K562 (cell line): ENCODE data around the gene QRICH1. TPM values are rescaled to one million over a fixed set of nuclear protein-coding genes. Genes with fewer than 3 reads are reported as not detected.

ENCODE experiments used
- CBX1 ChIP-seq: sonication (generic); IDR thresholded peaks from 2 replicates; pipeline ENCODE4 v1.6.1; 2016; ENCODE audit warnings: antibody characterized with exemption, low read depth, mild to moderate bottlenecking
- CREBBP ChIP-seq: IDR thresholded peaks from one replicate; pipeline ENCODE4 v1.6.1; 2012; ENCODE audit warnings: low read depth, mild to moderate bottlenecking, control low read depth, inconsistent platforms, low read length
- DPF2 ChIP-seq: fragments of 450-650 bp; IDR thresholded peaks from 2 replicates; pipeline ENCODE4 v1.6.1; 2016
- KLF16 ChIP-seq: IDR thresholded peaks from 2 replicates; pipeline ENCODE4 v1.6.1; 2016; ENCODE audit warnings: antibody characterized with exemption
- MCM2 ChIP-seq: fragments of 450-650 bp; IDR thresholded peaks from 2 replicates; pipeline ENCODE4 v1.6.1; 2017; ENCODE audit warnings: low read depth, mild to moderate bottlenecking
- MEF2D ChIP-seq: conservative IDR thresholded peaks from 2 replicates; pipeline ENCODE4 v1.6.1; 2016; ENCODE audit warnings: low read depth, missing genetic modification characterization, missing compliant biosample characterization
- MYBL2 ChIP-seq, 2 experiments: fragments of 450-650 bp in 1 of 2; sonication (generic) in 1 of 2; formaldehyde crosslinking in 1 of 2; IDR thresholded peaks; 2 replicates each; pipeline versions ENCODE4 v1.6.1 to v1.8.1; 2017 to 2022; ENCODE audit warnings: borderline replicate concordance in 1 of 2, inconsistent platforms in 1 of 2, low read depth in 1 of 2, mild to moderate bottlenecking in 1 of 2, missing genetic modification reagents in 1 of 2, moderate library complexity in 1 of 2
- PHF8 ChIP-seq: fragments of 200-600 bp; sonication (generic); IDR thresholded peaks from 2 replicates; pipeline ENCODE4 v1.6.1; 2012; ENCODE audit warnings: mixed run types, mild to moderate bottlenecking, inconsistent platforms, low read length, moderate library complexity, borderline replicate concordance
- POLR2B ChIP-seq: fragments of 450-650 bp; IDR thresholded peaks from 2 replicates; pipeline ENCODE4 v1.6.1; 2018; ENCODE audit warnings: low read depth; ENCODE audit not compliant: partially characterized antibody
- PRMT5 ChIP-seq: sonication (generic); formaldehyde crosslinking; IDR thresholded peaks from 2 replicates; pipeline ENCODE4 v1.5.0; 2020; ENCODE audit warnings: missing genetic modification reagents
- SMAD1 ChIP-seq: fragments of 150-350 bp; IDR thresholded peaks from 2 replicates; pipeline ENCODE4 v1.6.1; 2014; ENCODE audit warnings: low read length, low read depth; ENCODE audit not compliant: partially characterized antibody
- SP1 ChIP-seq: sonication (generic); formaldehyde crosslinking; IDR thresholded peaks from 2 replicates; pipeline ENCODE4 v1.8.1; 2022; ENCODE audit warnings: mild to moderate bottlenecking, missing genetic modification reagents
- SRF ChIP-seq, 2 experiments: fragments of 250-450, 450-650 bp in 1 of 2; sonication (Bioruptor Pico) in 1 of 2; sonication (generic) in 1 of 2; formaldehyde crosslinking; IDR thresholded peaks; 2 replicates each; pipeline versions ENCODE4 v1.5.0 to v1.5.1; 2020 to 2022; ENCODE audit warnings: mild to moderate bottlenecking in 1 of 2, missing genetic modification reagents in 1 of 2
- TEAD1 ChIP-seq, 2 experiments: fragments of 450-650 bp in 1 of 2; sonication (generic) in 1 of 2; formaldehyde crosslinking; IDR thresholded peaks; 2 replicates each; pipeline versions ENCODE4 v1.4.0 to v1.8.0; 2020 to 2022; ENCODE audit warnings: mild to moderate bottlenecking in 2 of 2, missing genetic modification reagents in 1 of 2
- ZFPM2 ChIP-seq: fragments of 250-450 bp; sonication (Bioruptor Pico); IDR thresholded peaks from 2 replicates; pipeline ENCODE4 v1.5.1; 2022; ENCODE audit warnings: mild to moderate bottlenecking
- ZNF239 ChIP-seq: fragments of 250-450 bp; sonication (Bioruptor Pico); IDR thresholded peaks from 2 replicates; pipeline ENCODE4 v1.4.0; 2020; ENCODE audit warnings: mild to moderate bottlenecking
- polyA plus RNA-seq, 8 experiments: library from polyadenylated mRNA; depleted of rRNA in 4 of 8; stranded (reverse) in 5 of 8; unstranded in 3 of 8; fragments of >200 nt; fragmentation: Nextera tagmentation in 2 of 8; fragmentation: Illumina TruSeq in 1 of 8; extraction: Ambion mirVana in 2 of 8; extraction: Trizol in 1 of 8; gene quantifications; 2 replicates each; pipeline versions ENCODE4 v1.2.1 to v1.2.3, GENCODE V29; 2011 to 2014; ENCODE audit warnings: inconsistent platforms in 1 of 8, missing spikeins in 1 of 8
- total RNA-seq, 7 experiments: library from RNA; depleted of rRNA in 6 of 7; stranded (reverse); fragments of >200 nt in 6 of 7; fragmentation: Illumina TruSeq in 2 of 7; extraction: Trizol in 2 of 7; gene quantifications; 2 replicates each; pipeline versions ENCODE4 v1.2.1 to v1.2.3, GENCODE V29; 2011 to 2021; ENCODE audit warnings: low replicate concordance in 1 of 7
- TF ChIP-seq, protein P1 (sequence below): sonication (generic); formaldehyde crosslinking; IDR thresholded peaks from 2 replicates; pipeline ENCODE4 v1.8.1; 2023; ENCODE audit warnings: mild to moderate bottlenecking, missing genetic modification reagents, moderate library complexity
- TF ChIP-seq, protein P2 (sequence below): fragments of 450-650 bp; formaldehyde crosslinking; conservative IDR thresholded peaks from 2 replicates; pipeline ENCODE4 v1.4.0; 2022; ENCODE audit warnings: mild to moderate bottlenecking, missing genetic modification characterization
- TF ChIP-seq, protein P3 (sequence below): sonication (generic); formaldehyde crosslinking; IDR thresholded peaks from 2 replicates; pipeline ENCODE4 v1.8.1; 2022; ENCODE audit warnings: missing genetic modification reagents
- TF ChIP-seq, protein P4 (sequence below), 3 experiments: IDR thresholded peaks in 2 of 3; conservative IDR thresholded peaks in 1 of 3; 2 replicates each; pipeline ENCODE4 v1.5.1; 2011 to 2012; ENCODE audit warnings: low read length in 3 of 3, mild to moderate bottlenecking in 3 of 3, control low read depth in 2 of 3, improper control_type of control experiment in 1 of 3, inconsistent platforms in 1 of 3, low read depth in 1 of 3, mixed read lengths in 1 of 3, moderate library complexity in 1 of 3; ENCODE audit not compliant: insufficient read depth in 2 of 3

QRICH1 gene
- total and polyA plus RNA-seq, 9 of the 15 experiments (the other 6 are each of a cell fraction or from before 2014, with no cell fraction given) = 20.1 to 99.2 (median 56.7) TPM

DNA sequence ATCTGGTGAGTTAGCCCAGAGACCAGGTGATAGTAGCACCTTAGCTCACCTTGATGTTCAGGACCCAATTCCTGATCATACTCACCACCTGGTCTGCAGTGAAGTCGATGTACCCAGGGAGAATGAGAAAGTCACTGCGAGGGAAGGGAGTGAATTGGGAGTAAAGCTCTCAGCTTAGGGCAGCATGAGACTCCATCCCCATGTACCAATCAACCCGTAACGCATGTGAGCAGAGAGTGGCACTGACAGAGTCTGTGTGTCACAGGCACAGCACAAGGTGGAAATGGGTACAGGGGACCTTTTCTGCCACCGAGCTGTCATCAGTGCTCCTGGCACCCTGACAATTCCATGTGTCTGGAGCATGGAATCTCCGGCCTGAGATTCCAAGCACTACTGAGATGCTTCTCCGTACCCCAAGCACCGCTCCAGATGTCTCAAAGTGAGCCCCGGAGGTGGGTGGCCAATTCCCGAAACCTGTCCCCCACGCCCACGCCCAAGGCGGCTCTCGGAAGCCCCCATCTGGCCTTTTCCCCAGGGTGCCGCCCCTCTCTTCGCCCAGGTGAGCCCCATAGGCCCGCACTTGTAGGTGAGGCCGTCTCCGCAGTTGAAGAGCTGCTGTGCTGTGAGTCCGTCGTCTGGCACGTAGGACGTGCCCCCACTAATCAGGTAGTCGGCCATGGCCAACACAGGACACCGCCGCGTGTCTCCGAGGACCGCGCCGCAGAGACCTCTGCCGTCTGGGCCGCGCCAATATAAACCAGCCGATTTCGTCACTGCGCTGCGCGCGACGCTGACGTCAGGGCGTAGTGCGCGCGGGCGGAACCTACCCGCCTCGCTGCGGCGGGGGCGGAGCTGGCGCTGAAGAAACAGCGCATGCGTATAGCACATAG lies 65.0 kb downstream of the QRICH1 start, which contains the start of gene IMPDH2 (continued):
- TF ChIP-seq, protein P1, sequence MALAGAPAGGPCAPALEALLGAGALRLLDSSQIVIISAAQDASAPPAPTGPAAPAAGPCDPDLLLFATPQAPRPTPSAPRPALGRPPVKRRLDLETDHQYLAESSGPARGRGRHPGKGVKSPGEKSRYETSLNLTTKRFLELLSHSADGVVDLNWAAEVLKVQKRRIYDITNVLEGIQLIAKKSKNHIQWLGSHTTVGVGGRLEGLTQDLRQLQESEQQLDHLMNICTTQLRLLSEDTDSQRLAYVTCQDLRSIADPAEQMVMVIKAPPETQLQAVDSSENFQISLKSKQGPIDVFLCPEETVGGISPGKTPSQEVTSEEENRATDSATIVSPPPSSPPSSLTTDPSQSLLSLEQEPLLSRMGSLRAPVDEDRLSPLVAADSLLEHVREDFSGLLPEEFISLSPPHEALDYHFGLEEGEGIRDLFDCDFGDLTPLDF (CRISPR knock-in tag) = 0 out of 2 replicates have a peak, but pooled peaks have one; percentile 16
- TF ChIP-seq MEF2D (no peak), SMAD1 (peak; percentile 78), TEAD1 (CRISPR knock-in tag; IDR thresholded peaks at IDR 0.05) (peak in 1 of 2 experiments; percentile 62; a peak in 2 of 4 replicates), SRF (CRISPR knock-in tag; IDR thresholded peaks at IDR 0.05) (peak in 1 of 2 experiments; percentile 35; a peak in 1 of 4 replicates), CREBBP (no peak), KLF16 (no peak), CBX1 (peak; percentile 87), SP1 (CRISPR knock-in tag) (peak; percentile 78), PHF8 (peak; percentile 97), ZFPM2 (0 out of 2 replicates have a peak, but pooled peaks have one; percentile 77), ZNF239 (no peak), MCM2 (no peak), PRMT5 (no peak), MYBL2 (IDR thresholded peaks at IDR 0.05; ENCODE audit: low read depth) (no peak), MYBL2 (CRISPR knock-in tag; IDR thresholded peaks at IDR 0.05; ENCODE audit: borderline replicate concordance) (peak; percentile 49; the same call in 1 of the 2 replicates), DPF2 (no peak), POLR2B (peak; percentile 97)
- TF ChIP-seq, protein P2, sequence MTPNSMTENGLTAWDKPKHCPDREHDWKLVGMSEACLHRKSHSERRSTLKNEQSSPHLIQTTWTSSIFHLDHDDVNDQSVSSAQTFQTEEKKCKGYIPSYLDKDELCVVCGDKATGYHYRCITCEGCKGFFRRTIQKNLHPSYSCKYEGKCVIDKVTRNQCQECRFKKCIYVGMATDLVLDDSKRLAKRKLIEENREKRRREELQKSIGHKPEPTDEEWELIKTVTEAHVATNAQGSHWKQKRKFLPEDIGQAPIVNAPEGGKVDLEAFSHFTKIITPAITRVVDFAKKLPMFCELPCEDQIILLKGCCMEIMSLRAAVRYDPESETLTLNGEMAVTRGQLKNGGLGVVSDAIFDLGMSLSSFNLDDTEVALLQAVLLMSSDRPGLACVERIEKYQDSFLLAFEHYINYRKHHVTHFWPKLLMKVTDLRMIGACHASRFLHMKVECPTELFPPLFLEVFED = peak; percentile 44; the same call in 1 of the 2 replicates
- TF ChIP-seq, protein P3, sequence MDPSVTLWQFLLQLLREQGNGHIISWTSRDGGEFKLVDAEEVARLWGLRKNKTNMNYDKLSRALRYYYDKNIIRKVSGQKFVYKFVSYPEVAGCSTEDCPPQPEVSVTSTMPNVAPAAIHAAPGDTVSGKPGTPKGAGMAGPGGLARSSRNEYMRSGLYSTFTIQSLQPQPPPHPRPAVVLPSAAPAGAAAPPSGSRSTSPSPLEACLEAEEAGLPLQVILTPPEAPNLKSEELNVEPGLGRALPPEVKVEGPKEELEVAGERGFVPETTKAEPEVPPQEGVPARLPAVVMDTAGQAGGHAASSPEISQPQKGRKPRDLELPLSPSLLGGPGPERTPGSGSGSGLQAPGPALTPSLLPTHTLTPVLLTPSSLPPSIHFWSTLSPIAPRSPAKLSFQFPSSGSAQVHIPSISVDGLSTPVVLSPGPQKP (CRISPR knock-in tag) = no peak
- TF ChIP-seq, protein P4, sequence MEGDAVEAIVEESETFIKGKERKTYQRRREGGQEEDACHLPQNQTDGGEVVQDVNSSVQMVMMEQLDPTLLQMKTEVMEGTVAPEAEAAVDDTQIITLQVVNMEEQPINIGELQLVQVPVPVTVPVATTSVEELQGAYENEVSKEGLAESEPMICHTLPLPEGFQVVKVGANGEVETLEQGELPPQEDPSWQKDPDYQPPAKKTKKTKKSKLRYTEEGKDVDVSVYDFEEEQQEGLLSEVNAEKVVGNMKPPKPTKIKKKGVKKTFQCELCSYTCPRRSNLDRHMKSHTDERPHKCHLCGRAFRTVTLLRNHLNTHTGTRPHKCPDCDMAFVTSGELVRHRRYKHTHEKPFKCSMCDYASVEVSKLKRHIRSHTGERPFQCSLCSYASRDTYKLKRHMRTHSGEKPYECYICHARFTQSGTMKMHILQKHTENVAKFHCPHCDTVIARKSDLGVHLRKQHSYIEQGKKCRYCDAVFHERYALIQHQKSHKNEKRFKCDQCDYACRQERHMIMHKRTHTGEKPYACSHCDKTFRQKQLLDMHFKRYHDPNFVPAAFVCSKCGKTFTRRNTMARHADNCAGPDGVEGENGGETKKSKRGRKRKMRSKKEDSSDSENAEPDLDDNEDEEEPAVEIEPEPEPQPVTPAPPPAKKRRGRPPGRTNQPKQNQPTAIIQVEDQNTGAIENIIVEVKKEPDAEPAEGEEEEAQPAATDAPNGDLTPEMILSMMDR (IDR thresholded peaks at IDR 0.05 in 2 of 3, conservative IDR thresholded peaks at IDR 0.05 in 1 of 3; ENCODE audit: insufficient read depth in 2 of 3, low read depth in 1 of 3, low read length in 3 of 3) = peak in 1 of 3 experiments; percentile 28; a peak in 2 of 6 replicates
